Measurements from ENCODE around the gene RXFP1. TPM values are rescaled to one million over a fixed set of nuclear protein-coding genes. Genes with fewer than 3 reads are reported as not detected.

The RXFP1 gene
- polyA plus RNA-seq, 1 of the 3 experiments (the other 2 are of a cell fraction) = not detected

GRCh38 chr4:158599765-158600498, 78.2 kb downstream of the RXFP1 start:
- Histone ChIP-seq H3F3A (replicated peaks; ENCODE audit: insufficient read depth) (no peaks in the 10 kb centered on the region), H3K79me2 (ENCODE audit: insufficient read depth) (no peaks in the 10 kb centered on the region), H2AFZ (ENCODE audit: low read depth) (no peak overlapping the region), H3K27ac (ENCODE audit: low read depth in 2 of 2, low read length in 1 of 2) (no peak overlapping the region), H3K36me3 (replicated peaks in 1 of 2; ENCODE audit: control insufficient read depth in 1 of 2, insufficient read depth in 2 of 2, low read length in 1 of 2) (no peaks in the 10 kb centered on the region), H3K27me3 (ENCODE audit: insufficient read depth) (no peaks in the 10 kb centered on the region), H4K20me1 (ENCODE audit: insufficient read depth) (no peaks in the 10 kb centered on the region), H3K4me1 (ENCODE audit: control insufficient read depth in 1 of 2, insufficient read depth in 2 of 2, low read depth in 1 of 2, low read length in 1 of 2) (no peaks in the 10 kb centered on the region; a peak in 1 of 4 replicates), H3K9ac (no peak overlapping the region), H3K4me3 (ENCODE audit: low read depth in 2 of 2, low read length in 1 of 2) (no peak overlapping the region), H3K9me2 (no peaks in the 10 kb centered on the region), H3K4me2 (no peak overlapping the region), H3K9me3 (no peaks in the 10 kb centered on the region)
- DNase-seq = no peak
- WGBS (ENCODE audit: low lambda C conversion rate) = 45% methylated on average over 3 of the region's 3 CpGs
- ChIA-PET POLR2A (no interaction called here), CTCF (interaction anchor here (1.3 kb wide), 1 partner anchor 25 kb away, joined by 3 read pairs; no protein-coding TSS in a partner anchor)
- no peak for TF ChIP-seq MAX (IDR thresholded peaks at IDR 0.05; ENCODE audit: low read depth)
- no peak for TF ChIP-seq GATA2 (CRISPR knock-in tag; IDR thresholded peaks at IDR 0.05)
- TF ChIP-seq CTCF (IDR thresholded peaks at IDR 0.05) = no peak
- no peak for TF ChIP-seq TEAD4 (IDR thresholded peaks at IDR 0.05; ENCODE audit: borderline replicate concordance, insufficient read depth)
- no peak for TF ChIP-seq RAD21 (IDR thresholded peaks at IDR 0.05; ENCODE audit: low read length)
- TF ChIP-seq RXRA (IDR thresholded peaks at IDR 0.05; ENCODE audit: borderline replicate concordance, low read depth) = no peak
- no peak for TF ChIP-seq FOXJ3 (CRISPR knock-in tag; IDR thresholded peaks at IDR 0.05)
- TF ChIP-seq EP300 (IDR thresholded peaks at IDR 0.05; ENCODE audit: borderline replicate concordance in 1 of 2, low read depth in 1 of 2, low read length in 1 of 2) = no peak
- TF ChIP-seq NRF1 (IDR thresholded peaks at IDR 0.05; ENCODE audit: low read depth, low read length) = no peak
- TF ChIP-seq EZH2phosphoT487 (IDR thresholded peaks at IDR 0.05; ENCODE audit: borderline replicate concordance, low read depth) = no peak
- TF ChIP-seq YY1 (IDR thresholded peaks at IDR 0.05; ENCODE audit: low read depth) = no peak
- TF ChIP-seq TCF12 (IDR thresholded peaks at IDR 0.05) = no peak
- TF ChIP-seq ZBTB33 (IDR thresholded peaks at IDR 0.05; ENCODE audit: borderline replicate concordance, low read depth) = no peak
- TF ChIP-seq RCOR1 (IDR thresholded peaks at IDR 0.05; ENCODE audit: low read length) = no peak
- TF ChIP-seq NFIC (IDR thresholded peaks at IDR 0.05; ENCODE audit: borderline replicate concordance) = no peak
- TF ChIP-seq FOSL2 (IDR thresholded peaks at IDR 0.05; ENCODE audit: borderline replicate concordance, low read depth) = no peak
- no peak for TF ChIP-seq CHD2 (IDR thresholded peaks at IDR 0.05; ENCODE audit: low read length, partially characterized antibody)

Measured in SK-N-SH (cell line).